ENCODE data around the gene PAK3. TPM values are rescaled to one million over a fixed set of nuclear protein-coding genes. Genes with fewer than 3 reads are reported as not detected.

Gene PAK3
- total RNA-seq, 1 experiment from 2014 or later: 7.5 TPM

GRCh38 chrX:111129921-111130320 is 33.9 kb downstream of the PAK3 start:
- H3K9me3 ChIP-seq (ENCODE audit: control insufficient read depth, low read depth, low read length): no peaks in the 10 kb centered on the region
- no peak overlapping the region for H2BK20ac ChIP-seq (ENCODE audit: low read depth, low read length, poor library complexity, severe bottlenecking)
- no peak for DNase-seq
- WGBS (ENCODE audit: extremely low coverage, insufficient read length, low lambda C conversion rate): no CpG with 5 or more reads among the region's 1 CpG
- no peaks in the 10 kb centered on the region for H3K4me1 ChIP-seq (ENCODE audit: insufficient read depth, low read length)
- no peaks in the 10 kb centered on the region for H3K23me2 ChIP-seq (ENCODE audit: insufficient read length, low read depth, low read length, poor library complexity, severe bottlenecking)
- no peaks in the 10 kb centered on the region for H4K20me1 ChIP-seq (ENCODE audit: control insufficient read depth, insufficient read depth, insufficient read length)
- Mint-ChIP-seq H3K36me3 (ENCODE audit: insufficient read depth in 1 of 3, low read depth in 3 of 3) (peaks cover 0 to 10% (median 0%) of the 10 kb centered on the region in 3 experiments; a peak in 1 of 7 replicates), H3K27me3 (ENCODE audit: low read depth) (no peaks in the 10 kb centered on the region), H3K4me3 (no peak overlapping the region), H3K27ac (no peak overlapping the region), H3K4me1 (no peaks in the 10 kb centered on the region), H3K9me3 (no peaks in the 10 kb centered on the region)
- no peak overlapping the region for H3K56ac ChIP-seq (ENCODE audit: insufficient read length, low read depth, low read length)
- H4K91ac ChIP-seq (ENCODE audit: insufficient read length, low read depth, low read length): no peak overlapping the region
- no peak overlapping the region for H2AK5ac ChIP-seq (ENCODE audit: insufficient read length, low read length)
- no peak overlapping the region for H3K9ac ChIP-seq (ENCODE audit: extremely low read depth, insufficient read length, low read length)
- H3K23ac ChIP-seq (ENCODE audit: insufficient read length, low read depth, low read length): no peak overlapping the region
- TF ChIP-seq CTCF (conservative IDR thresholded peaks at IDR 0.05): no peak
- H4K8ac ChIP-seq (replicated peaks; ENCODE audit: insufficient read length, low read depth, low read length): no peak overlapping the region
- H3K14ac ChIP-seq (ENCODE audit: insufficient read depth, low read length): no peak overlapping the region
- no peak overlapping the region for H2BK15ac ChIP-seq (ENCODE audit: low read depth, low read length)
- no peaks in the 10 kb centered on the region for H3K79me1 ChIP-seq (ENCODE audit: insufficient read depth, low read depth, low read length, poor library complexity, severe bottlenecking)
- H3K27ac ChIP-seq (ENCODE audit: insufficient read length, low read depth, low read length): no peak overlapping the region
- no peak overlapping the region for H3K18ac ChIP-seq (ENCODE audit: insufficient read length, low read depth, low read length)
- no peaks in the 10 kb centered on the region for H3K27me3 ChIP-seq (ENCODE audit: insufficient read depth, low read length)
- no peak overlapping the region for H2BK12ac ChIP-seq (ENCODE audit: insufficient read length, low read depth, low read length)
- no peak overlapping the region for H3T11ph ChIP-seq (ENCODE audit: low read length)
- H2BK5ac ChIP-seq (ENCODE audit: insufficient read length, low read length): no peak overlapping the region
- no peak overlapping the region for H3K4me2 ChIP-seq (ENCODE audit: insufficient read depth, insufficient read length, low read length)
- H2AFZ ChIP-seq (ENCODE audit: low read length): no peak overlapping the region
- no peak overlapping the region for H4K5ac ChIP-seq (ENCODE audit: insufficient read length, low read depth, low read length)
- H3K79me2 ChIP-seq (ENCODE audit: insufficient read depth, low read length): no peaks in the 10 kb centered on the region
- H2BK120ac ChIP-seq (ENCODE audit: low read depth, low read length, poor library complexity, severe bottlenecking): no peak overlapping the region
- H3K4ac ChIP-seq (ENCODE audit: low read depth, low read length): no peak overlapping the region
